T47D (cell line): ENCODE results near the gene IGF1R.
A peak's percentile ranks its signal among the peaks of the same experiment; 100 is the strongest.

Experiments used
- DNase-seq, 2 experiments: peaks; one replicate each; pipeline versions ENCODE4 v3.0.0 to v3.0.0-alpha.2; 2011 to 2012; ENCODE audit warnings: low read depth in 1 of 2, low spot score in 1 of 2
- JUND ChIP-seq: IDR thresholded peaks from 2 replicates; pipeline ENCODE4 v1.6.1; 2012; ENCODE audit warnings: low read depth
- in situ Hi-C: cut with HindIII; loops from 2 replicates; pipeline ENCODE4 v1.10.0; 2016; ENCODE audit warnings: low sequenced_read_pairs, low pct_unique_long_range_greater_than_20kb

IGF1R gene

GRCh38 chr15:98730860-98731711 lies 82.7 kb downstream of the IGF1R start:
- no peak for DNase-seq
- no peak for TF ChIP-seq JUND
- in situ Hi-C loops = no loop called here

- DNase-seq = peak in 1 of 2 experiments; percentile 74
- in situ Hi-C loops = no loop called here
- TF ChIP-seq JUND = no peak
Measured at GRCh38 chr15:98731712-98732450, 83.5 kb downstream of the IGF1R start.

- in situ Hi-C loops = no loop called here
Measured at GRCh38 chr15:98733098-98733497, 84.8 kb downstream of the IGF1R start.

GRCh38 chr15:98734466-98735199 lies 86.3 kb downstream of the IGF1R start:
- in situ Hi-C loops = no loop called here
- peak in 1 of 2 experiments; percentile 69 for DNase-seq
- TF ChIP-seq JUND = no peak

More at GRCh38 chr15:98733098-98733497, 84.8 kb downstream of the IGF1R start:
- no peak for DNase-seq
- no peak for TF ChIP-seq JUND

GRCh38 chr15:98735304-98735703 lies 87.0 kb downstream of the IGF1R start:
- DNase-seq = no peak
- in situ Hi-C loops = no loop called here
- TF ChIP-seq JUND = no peak

GRCh38 chr15:98735895-98736617 lies 87.7 kb downstream of the IGF1R start:
- no peak for DNase-seq
- in situ Hi-C loops = no loop called here
- TF ChIP-seq JUND = no peak

- in situ Hi-C loops = no loop called here
- no peak for DNase-seq
- no peak for TF ChIP-seq JUND
Measured at GRCh38 chr15:98737159-98737558, 88.8 kb downstream of the IGF1R start.

- DNase-seq = no peak
- no peak for TF ChIP-seq JUND
- in situ Hi-C loops = no loop called here
Measured at GRCh38 chr15:98737721-98738120, 89.4 kb downstream of the IGF1R start.

GRCh38 chr15:98738689-98739401 lies 90.5 kb downstream of the IGF1R start:
- no peak for TF ChIP-seq JUND
- no peak for DNase-seq
- in situ Hi-C loops = no loop called here

GRCh38 chr15:98740295-98740694 lies 92.0 kb downstream of the IGF1R start:
- in situ Hi-C loops = no loop called here
- no peak for DNase-seq
- TF ChIP-seq JUND = no peak

GRCh38 chr15:98740963-98741362 lies 92.6 kb downstream of the IGF1R start:
- in situ Hi-C loops = no loop called here
- no peak for TF ChIP-seq JUND
- DNase-seq = no peak
